DOHH2 (cell line): ENCODE data around the gene TSPAN6.

Experiments used
- EZH2phosphoT487 ChIP-seq: fragments of 200-600 bp; sonication (generic); IDR thresholded peaks from 2 replicates; pipeline ENCODE4 v1.6.1; 2017; ENCODE audit warnings: borderline replicate concordance, mild to moderate bottlenecking, antibody characterized with exemption, low read length, moderate library complexity, mixed read lengths
- TF ChIP-seq, protein P1 (sequence below): fragments of 200-600 bp; sonication (generic); IDR thresholded peaks from one replicate; pipeline ENCODE4 v1.5.1; 2014; ENCODE audit warnings: antibody characterized with exemption, mild to moderate bottlenecking, low read depth, low read length; ENCODE audit not compliant: poor library complexity, severe bottlenecking

DNA sequence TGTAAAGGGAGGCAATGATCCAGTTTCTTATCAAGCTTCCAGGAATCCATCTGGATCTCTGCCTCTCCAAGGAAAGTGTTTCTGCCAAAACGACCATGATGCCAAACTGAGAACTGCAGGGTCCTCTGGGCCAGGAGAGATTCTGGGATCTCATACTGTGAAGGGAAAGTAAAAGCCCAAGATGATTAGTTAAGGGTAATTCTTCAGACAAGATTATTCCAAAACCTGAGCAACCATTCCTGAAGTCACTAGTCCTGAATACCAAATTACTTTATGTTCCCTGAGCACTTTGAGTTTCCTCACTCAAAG, 49.3 kb upstream of the TSPAN6 start:
- TF ChIP-seq, protein P1, sequence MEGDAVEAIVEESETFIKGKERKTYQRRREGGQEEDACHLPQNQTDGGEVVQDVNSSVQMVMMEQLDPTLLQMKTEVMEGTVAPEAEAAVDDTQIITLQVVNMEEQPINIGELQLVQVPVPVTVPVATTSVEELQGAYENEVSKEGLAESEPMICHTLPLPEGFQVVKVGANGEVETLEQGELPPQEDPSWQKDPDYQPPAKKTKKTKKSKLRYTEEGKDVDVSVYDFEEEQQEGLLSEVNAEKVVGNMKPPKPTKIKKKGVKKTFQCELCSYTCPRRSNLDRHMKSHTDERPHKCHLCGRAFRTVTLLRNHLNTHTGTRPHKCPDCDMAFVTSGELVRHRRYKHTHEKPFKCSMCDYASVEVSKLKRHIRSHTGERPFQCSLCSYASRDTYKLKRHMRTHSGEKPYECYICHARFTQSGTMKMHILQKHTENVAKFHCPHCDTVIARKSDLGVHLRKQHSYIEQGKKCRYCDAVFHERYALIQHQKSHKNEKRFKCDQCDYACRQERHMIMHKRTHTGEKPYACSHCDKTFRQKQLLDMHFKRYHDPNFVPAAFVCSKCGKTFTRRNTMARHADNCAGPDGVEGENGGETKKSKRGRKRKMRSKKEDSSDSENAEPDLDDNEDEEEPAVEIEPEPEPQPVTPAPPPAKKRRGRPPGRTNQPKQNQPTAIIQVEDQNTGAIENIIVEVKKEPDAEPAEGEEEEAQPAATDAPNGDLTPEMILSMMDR = no peak
- TF ChIP-seq EZH2phosphoT487 = no peak
